AG04449 (cell line): ENCODE measurements around the gene TCN2.
"Not testable (repeated sequence)": the region's sequence is repeated elsewhere in the genome, so short reads cannot be mapped to it uniquely, and the experiment has no call there.

Source experiments
- CTCF ChIA-PET: fragments of 350-600 bp; formaldehyde crosslinking; extraction: SDS; loops from one replicate; lab custom pipeline; 2021; ENCODE audit warnings: antibody characterized with exemption; lab: Yijun Ruan, JAX
- POLR2A ChIA-PET: fragments of 400-600, 350-600 bp; formaldehyde crosslinking; extraction: SDS; loops from one replicate; lab custom pipeline; 2020; ENCODE audit warnings: antibody characterized with exemption, inconsistent platforms; lab: Yijun Ruan, JAX
- DNase-seq: peaks from one replicate; pipeline ENCODE4 v3.0.0-alpha.2; 2010; ENCODE audit warnings: low read depth, low spot score
- H3K4me3 ChIP-seq: 2 replicates; pipeline ENCODE4 v1.5.1; 2011; ENCODE audit warnings: low read depth, mild to moderate bottlenecking, control low read depth, low read length
- CTCF ChIP-seq: IDR thresholded peaks from one replicate; pipeline ENCODE4 v1.5.1; 2011; ENCODE audit warnings: mild to moderate bottlenecking, moderate library complexity, low read length, control low read depth, inconsistent platforms; ENCODE audit not compliant: insufficient read depth; ENCODE audit errors: missing control alignments

The TCN2 gene

GRCh38 chr22:30673136-30673535 lies 66.2 kb downstream of the TCN2 start:
- POLR2A ChIA-PET, result no interaction called here

GRCh38 chr22:30674482-30674881 lies 67.5 kb downstream of the TCN2 start:
- no peak overlapping the region for H3K4me3 ChIP-seq
- DNase-seq, result no peak
- no peak for TF ChIP-seq CTCF
- ChIA-PET CTCF (no interaction called here), POLR2A (no interaction called here)

More at GRCh38 chr22:30673136-30673535, 66.2 kb downstream of the TCN2 start:
- no peak for DNase-seq
- CTCF ChIA-PET, result interaction anchor here (0.5 to 0.7 kb wide), 2 partner anchors 29 to 297 kb away, joined by 3 to 4 read pairs; no protein-coding TSS in a partner anchor
- H3K4me3 ChIP-seq, result no peak overlapping the region
- TF ChIP-seq CTCF, result no peak

- CTCF ChIA-PET, result no interaction called here
- no peak for DNase-seq
- POLR2A ChIA-PET, result no interaction called here
- H3K4me3 ChIP-seq, result no peak overlapping the region
- TF ChIP-seq CTCF, result no peak
Measured at GRCh38 chr22:30675436-30675835, 68.5 kb downstream of the TCN2 start.

GRCh38 chr22:30676565-30676964 lies 69.6 kb downstream of the TCN2 start:
- CTCF ChIA-PET, H3K4me3 ChIP-seq, DNase-seq, POLR2A ChIA-PET: not testable (repeated sequence)
